GM21423 (cell line): ENCODE measurements around the gene SMARCA4.
"Not testable (repeated sequence)": the region's sequence is repeated elsewhere in the genome, so short reads cannot be mapped to it uniquely, and the experiment has no call there.

Experiments
- ATAC-seq: cut with Tn5 transposase; IDR thresholded peaks from one replicate; pipeline ENCODE4 v1.9.1; 2021; ENCODE audit warnings: mild to moderate bottlenecking, moderate library complexity; ENCODE audit not compliant: unreplicated experiment

SMARCA4 gene

DNA sequence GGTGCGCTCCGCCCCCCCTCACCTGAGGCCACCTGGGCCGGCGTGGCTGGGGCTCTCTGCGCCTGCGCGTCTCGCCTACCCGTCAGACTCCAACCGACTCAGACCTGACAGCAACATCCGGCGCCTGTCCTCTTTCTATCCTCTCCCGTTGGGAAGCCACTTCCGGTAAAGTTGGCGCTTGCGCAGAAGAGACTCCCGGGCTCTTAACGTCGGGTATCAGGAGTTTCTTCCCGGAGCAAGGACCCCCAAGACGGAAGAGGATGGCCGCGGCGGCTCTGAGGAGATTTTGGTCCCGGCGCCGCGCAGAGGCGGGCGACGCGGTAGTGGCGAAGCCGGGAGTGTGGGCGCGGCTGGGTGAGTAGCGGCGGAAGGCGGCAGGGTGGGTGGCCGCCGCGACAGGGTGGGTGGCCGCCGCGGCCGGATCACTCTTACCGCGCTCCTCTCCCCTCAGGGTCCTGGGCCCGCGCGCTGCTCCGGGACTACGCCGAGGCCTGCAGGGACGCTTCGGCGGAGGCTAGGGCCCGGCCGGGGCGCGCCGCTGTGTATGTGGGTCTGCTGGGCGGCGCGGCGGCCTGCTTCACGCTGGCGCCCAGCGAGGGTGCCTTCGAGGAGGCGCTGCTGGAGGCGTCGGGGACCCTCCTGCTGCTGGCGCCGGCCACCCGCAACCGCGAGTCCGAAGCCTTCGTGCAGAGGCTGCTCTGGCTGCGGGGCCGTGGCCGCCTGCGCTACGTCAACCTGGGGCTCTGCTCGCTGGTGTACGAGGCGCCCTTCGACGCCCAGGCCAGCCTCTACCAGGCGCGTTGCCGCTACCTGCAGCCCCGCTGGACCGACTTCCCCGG, 32.0 kb upstream of the SMARCA4 start, which contains the start of the genes TIMM29 and YIPF2:
TSS of gene TIMM29 (plus strand) at position 249 of the 839 bp plus-strand sequence. CDS start at position 261, 12 bp downstream.
TSS of gene YIPF2 (minus strand) at position 77 of the 839 bp plus-strand sequence. CDS start 229 bp downstream, outside the sequence.
- peak; percentile 83 for ATAC-seq

DNA sequence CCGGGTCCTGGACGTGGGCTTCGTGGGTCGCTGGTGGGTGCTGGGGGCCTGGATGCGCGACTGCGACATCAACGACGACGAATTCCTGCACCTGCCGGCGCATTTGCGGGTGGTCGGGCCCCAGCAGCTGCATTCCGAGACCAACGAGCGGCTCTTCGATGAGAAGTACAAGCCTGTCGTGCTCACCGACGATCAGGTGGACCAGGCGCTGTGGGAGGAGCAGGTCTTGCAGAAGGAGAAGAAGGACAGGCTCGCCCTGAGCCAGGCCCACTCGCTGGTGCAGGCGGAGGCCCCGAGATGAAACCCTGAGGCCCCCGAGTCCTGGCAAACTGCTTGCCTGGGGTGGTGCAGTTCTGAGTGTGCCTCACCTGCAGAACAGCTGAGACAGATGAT, 31.4 kb upstream of the SMARCA4 start:
- no peak for ATAC-seq

- no peak for ATAC-seq
Observed at GRCh38 chr19:10935371-10936059, 25.3 kb upstream of the SMARCA4 start.

DNA sequence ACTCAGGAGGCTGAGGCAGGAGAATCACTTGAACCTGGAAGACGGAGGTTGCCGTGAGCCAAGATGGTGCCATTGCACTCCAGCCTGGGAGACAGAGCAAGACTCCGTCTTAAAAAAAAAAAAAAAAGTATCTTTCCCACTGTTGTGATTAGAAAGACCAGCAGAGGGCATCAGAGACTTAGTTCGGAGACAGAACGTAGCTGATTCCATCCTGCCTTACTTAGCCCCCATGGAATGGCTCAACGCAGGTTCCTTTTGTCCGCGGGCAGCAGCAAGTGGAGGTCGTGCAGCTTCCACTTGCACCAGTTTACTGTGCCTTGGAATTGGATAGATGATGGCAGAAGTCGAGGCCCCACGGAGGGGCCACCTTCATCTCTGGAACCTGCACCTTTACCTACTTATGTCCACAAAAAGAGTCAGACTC, 24.2 kb upstream of the SMARCA4 start:
- no peak for ATAC-seq

GRCh38 chr19:10941649-10942048, 19.2 kb upstream of the SMARCA4 start:
- ATAC-seq, result not testable (repeated sequence)

DNA sequence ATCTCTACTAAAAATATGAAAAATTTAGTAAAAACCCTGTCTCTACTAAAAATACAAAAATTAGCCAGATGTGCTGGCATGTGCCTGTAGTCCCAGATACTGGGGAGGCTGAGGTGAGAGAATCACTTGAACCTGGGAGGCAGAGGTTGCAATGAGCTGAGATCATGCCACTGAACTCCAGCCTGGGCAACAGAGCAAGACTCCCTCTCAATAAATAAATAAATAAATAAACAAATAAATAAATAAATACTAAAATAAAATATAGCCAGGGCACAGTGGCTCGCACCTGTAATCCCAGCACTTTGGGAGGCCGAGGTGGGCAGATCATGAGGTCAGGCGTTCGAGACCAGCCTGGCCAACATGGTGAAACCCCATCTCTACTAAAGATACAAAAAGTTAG, 17.4 kb upstream of the SMARCA4 start:
- ATAC-seq, result not testable (repeated sequence)

GRCh38 chr19:10945264-10945663, 15.6 kb upstream of the SMARCA4 start:
- ATAC-seq, result no peak

DNA sequence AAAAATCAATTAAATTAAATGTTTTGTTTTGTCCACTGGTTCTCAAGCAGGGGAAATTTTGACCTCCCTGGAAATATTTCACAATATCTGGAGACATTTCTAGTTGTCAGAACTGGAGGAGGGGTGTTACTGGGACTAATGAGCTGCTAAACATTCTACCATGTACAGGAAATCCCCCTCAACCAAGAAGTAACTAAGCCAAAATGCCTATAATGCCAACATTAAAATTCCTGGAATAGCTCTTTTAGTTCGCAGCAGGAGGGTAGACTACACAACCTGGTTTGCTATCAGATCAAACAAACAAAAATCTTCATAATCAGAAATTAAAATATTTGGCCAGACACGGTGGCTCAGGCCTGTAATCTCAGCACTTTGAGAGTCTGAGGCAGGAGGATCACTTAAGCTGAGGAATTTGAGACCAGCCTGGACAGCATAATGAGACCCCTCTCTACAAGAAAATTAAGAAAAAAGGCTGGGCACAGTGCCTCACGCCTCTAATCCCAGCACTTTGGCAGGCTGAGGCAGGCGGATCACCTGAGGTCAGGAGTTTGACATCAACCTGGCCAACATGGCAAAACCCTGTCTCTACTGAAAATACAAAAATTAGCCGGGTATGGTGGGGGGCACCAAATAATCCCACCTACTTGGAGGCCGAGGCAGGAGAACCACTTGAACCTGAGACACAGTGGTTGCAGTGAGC, 13.7 kb upstream of the SMARCA4 start:
- no peak for ATAC-seq

GRCh38 chr19:10952809-10953208, 8.0 kb upstream of the SMARCA4 start:
- ATAC-seq, result no peak

DNA sequence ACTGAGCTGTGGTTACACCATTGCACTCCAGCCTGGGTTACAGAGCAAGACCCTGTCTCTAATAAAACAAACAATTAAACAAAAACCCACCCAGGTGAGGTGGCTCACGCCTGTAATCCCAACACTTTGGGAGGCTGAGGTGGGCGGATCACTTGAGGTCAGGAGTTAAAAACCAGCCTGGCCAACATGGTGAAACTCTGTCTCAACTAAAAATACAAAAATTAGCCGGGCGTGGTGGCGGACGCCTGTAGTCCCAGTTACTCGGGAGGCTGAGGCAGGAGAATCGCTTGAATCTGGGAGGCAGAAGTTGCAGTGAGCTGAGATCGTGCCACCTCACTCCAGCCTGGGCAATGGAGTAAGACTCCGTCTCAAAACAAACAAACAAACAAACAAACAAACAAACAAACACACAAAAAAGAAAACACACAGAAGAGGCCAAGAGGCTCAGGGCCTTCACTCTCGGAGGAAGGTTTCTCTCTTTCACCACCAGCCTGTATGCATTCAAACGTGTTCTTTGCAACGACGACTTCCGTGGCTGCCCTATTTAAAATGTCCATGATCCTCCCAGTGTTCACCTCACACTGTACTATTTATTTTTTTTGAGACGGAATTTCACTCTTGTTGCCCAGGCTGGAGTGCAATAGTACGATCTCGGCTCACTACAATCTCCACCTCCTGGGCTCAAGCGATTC, 1.4 kb upstream of the SMARCA4 start:
- ATAC-seq, result not testable (repeated sequence)

DNA sequence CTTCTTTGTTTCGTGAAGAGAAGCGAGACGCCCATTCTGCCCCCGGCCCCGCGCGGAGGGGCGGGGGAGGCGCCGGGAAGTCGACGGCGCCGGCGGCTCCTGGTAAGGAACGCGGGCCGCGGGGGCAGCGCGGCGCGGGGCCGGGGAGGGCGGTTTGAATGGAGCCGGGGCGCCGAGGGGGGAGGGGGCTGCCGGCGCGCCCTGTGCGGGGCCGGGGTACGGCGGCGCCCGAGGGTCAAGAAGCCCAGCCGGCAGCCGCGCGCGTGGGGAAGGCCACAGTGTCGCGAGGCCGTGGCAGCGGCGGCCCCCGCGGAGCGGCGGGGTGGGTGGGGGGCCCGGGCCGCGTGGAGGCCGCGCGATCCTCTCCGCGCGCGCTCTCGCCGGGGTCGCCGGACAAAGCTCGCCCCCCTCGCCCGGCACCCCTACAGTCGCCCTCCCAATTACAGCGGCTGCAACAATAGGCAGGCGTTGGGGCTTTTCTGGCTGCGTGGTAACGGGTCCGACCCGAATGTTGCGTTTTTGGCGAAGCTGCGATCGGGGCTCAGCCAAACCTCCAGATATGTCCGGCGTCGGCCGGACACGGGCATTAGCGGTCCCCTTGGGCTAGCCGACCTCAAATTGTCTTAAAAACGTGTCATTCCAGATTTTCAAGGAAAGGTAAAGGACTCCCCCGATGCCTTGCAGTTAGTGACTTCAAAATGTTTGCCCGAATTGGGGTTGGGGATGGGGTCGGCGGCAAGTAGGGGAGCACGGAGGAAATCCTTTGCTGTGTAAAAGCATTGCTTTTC, 437 bp downstream of the SMARCA4 start:
- ATAC-seq, result peak; percentile 33

- ATAC-seq, result no peak
Observed at GRCh38 chr19:10962863-10963262, 2.0 kb downstream of the SMARCA4 start.

GRCh38 chr19:10963865-10964264, 3.0 kb downstream of the SMARCA4 start:
- no peak for ATAC-seq

- ATAC-seq, result no peak
Observed at GRCh38 chr19:10964903-10965302, 4.1 kb downstream of the SMARCA4 start.

DNA sequence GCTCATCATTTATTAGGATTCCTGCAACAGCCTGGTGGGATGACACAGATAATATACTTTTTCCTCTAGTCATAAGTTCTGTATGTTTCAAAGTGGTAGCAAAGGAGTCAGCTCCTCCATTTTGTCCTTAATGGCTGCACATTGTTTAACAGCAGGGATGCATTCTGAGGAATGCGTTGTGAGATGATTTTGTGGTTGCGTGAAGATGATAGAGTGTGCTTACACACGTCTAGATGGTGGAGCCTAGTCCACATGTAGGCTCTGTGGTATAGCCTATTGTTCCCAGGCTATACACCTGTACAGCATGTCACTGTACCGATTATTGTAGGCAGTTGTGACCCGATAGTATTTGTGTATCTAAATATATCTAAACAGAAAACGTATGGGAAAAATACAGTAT, 4.6 kb downstream of the SMARCA4 start:
- ATAC-seq, result no peak

GRCh38 chr19:10966809-10967208, 6.0 kb downstream of the SMARCA4 start:
- no peak for ATAC-seq

DNA sequence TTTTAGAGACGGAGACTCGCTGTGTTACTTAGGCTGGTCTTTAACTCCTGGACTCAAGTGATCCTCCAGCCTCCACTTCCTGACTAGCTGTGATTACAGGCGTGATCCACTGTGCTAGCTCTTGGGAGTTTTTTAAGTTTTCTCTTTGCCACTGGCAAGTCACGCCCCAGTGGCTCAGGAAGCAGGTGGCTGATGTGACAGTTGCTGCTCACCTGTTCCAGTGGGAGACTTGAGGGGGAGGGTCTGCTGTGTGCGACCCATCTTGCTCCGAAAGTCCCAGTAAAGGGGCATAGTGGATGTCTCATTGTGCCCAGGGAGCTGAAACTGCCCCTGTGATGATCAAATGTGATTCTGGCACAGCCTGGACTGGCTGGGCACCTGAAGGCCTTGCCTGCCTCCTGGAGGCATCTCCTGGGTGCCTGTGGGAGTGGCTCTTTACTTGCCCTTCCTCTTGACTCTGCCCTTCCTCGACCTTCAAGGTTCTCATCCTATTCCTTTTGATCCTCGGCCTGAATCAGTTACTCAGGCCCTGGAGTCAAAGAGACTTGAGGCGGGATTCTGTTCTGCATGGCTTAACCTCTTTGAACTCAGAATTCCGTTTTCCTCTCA, 7.8 kb downstream of the SMARCA4 start:
- ATAC-seq, result no peak

DNA sequence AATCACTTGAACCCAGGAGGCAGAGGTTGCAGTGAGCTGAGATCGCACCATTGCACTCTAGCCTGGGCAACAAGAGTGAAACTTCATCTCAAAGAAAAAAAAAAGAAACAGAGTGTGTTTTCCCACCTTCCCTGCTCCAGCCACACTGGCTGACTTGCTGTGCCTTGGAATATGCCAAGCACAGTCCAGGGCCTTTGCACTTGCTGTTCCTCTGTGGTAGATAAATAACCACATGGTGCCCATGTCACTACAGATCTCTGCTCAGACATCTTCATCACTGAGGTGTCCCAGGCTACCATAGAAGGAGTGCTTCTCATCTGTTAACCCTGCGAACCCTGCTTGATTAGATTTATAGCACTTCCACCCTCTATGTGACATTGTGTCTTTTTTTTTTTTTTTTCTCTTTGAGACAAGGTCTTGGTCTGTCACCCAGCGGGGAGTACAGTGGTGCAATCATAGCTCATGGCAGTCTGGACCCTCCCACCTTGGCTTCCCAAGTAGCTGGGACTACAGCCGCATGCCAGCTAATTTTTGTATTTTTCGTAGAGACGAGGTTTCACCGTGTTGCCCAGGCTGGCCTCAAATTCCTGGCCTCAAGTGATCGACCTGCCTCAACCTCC, 10.4 kb downstream of the SMARCA4 start:
- no peak for ATAC-seq
